Stomach (tissue), 9 donors: ENCODE measurements around the gene C1QBP. TPM values are rescaled to one million over a fixed set of nuclear protein-coding genes. Genes with fewer than 3 reads are reported as not detected.

ENCODE experiments used
- DNase-seq, 2 donors: peaks; one replicate each; pipeline versions ENCODE4 v3.0.0 to v3.0.0-alpha.2; 2013 to 2019
- H3K27ac ChIP-seq, 5 donors: fragments of 200-600 bp in 4 of 5; sonication (generic) in 4 of 5; one replicate each; pipeline ENCODE4 v1.5.1; 2013 to 2019; ENCODE audit warnings: mild to moderate bottlenecking in 1 of 5, moderate library complexity in 1 of 5
- H3K27me3 ChIP-seq, 3 donors: fragments of 200-600 bp; sonication (generic); one replicate each; pipeline ENCODE4 v1.5.1; 2017 to 2019; ENCODE audit warnings: mixed run types in 1 of 3
- H3K36me3 ChIP-seq, 4 donors: fragments of 200-600 bp; sonication (generic); 1 replicate in 3 of 4; 2 replicates in 1 of 4; pipeline ENCODE4 v1.5.1; 2016 to 2019
- H3K4me1 ChIP-seq, 4 donors: fragments of 200-600 bp; sonication (generic); one replicate each; pipeline ENCODE4 v1.5.1; 2016 to 2019
- H3K4me3 ChIP-seq, 4 donors: fragments of 200-600 bp; sonication (generic) in 3 of 4; one replicate each; pipeline ENCODE4 v1.5.1; 2016 to 2019; ENCODE audit warnings: mild to moderate bottlenecking in 1 of 4
- H3K9me3 ChIP-seq, 4 donors: fragments of 200-600 bp; sonication (generic); one replicate each; pipeline ENCODE4 v1.5.1; 2016 to 2019
- CTCF ChIP-seq, 7 experiments: fragments of 450-650 bp in 4 of 7; fragments of 200-600 bp in 3 of 7; sonication (generic) in 3 of 7; IDR thresholded peaks; one replicate each; pipeline ENCODE4 v1.5.1; 2016 to 2019; ENCODE audit warnings: antibody characterized with exemption in 7 of 7, control low read depth in 2 of 7, mild to moderate bottlenecking in 1 of 7
- EP300 ChIP-seq: sonication (generic); formaldehyde crosslinking; IDR thresholded peaks from one replicate; pipeline ENCODE4 v1.6.1; 2017; ENCODE audit warnings: antibody characterized with exemption
- POLR2A ChIP-seq, 4 donors: fragments of 450-650 bp; IDR thresholded peaks; one replicate each; pipeline ENCODE4 v1.6.1; 2016; ENCODE audit warnings: antibody characterized with exemption in 4 of 4, control low read depth in 2 of 4, mild to moderate bottlenecking in 1 of 4, moderate library complexity in 1 of 4
- POLR2AphosphoS5 ChIP-seq, 3 donors: sonication (generic); formaldehyde crosslinking; IDR thresholded peaks; one replicate each; pipeline ENCODE4 v1.6.1; 2016; ENCODE audit warnings: antibody characterized with exemption in 3 of 3
- WGBS, 5 donors: extraction: QIAGEN DNeasy Blood & Tissue Kit in 3 of 5; methylation state at CpG; one replicate each; pipeline versions ENCODE4 v1.1.5 to v1.1.7; 2013 to 2018; 5-methylcytosine and 5-hydroxymethylcytosine counted together
- intact Hi-C: fragments of 100-400 bp; cut with DNase I; formaldehyde crosslinking; loops from one replicate; pipeline ENCODE4 v1.15.1; 2023; ENCODE audit warnings: low total_unique reads
- polyA plus RNA-seq, 3 donors: library from polyadenylated mRNA; stranded (reverse); fragments of 200-250 nt; gene quantifications; one replicate each; pipeline ENCODE4 v1.2.3, GENCODE V29; 2013
- total RNA-seq, 5 donors: library from RNA; depleted of rRNA; stranded (reverse); fragments of >200 nt; gene quantifications; one replicate each; pipeline versions ENCODE4 v1.1.0 to v1.2.3, GENCODE V29; 2014 to 2016
- donor health status: healthy with polysubstance abuse.
- donor health status: Bipolar disorder and iron deficiency.
- donor health status: healthy.

The C1QBP gene
- total and polyA plus RNA-seq, 8 donors, result 26.8 to 320 (median 95.4) TPM

GRCh38 chr17:5405400-5405799, 33.6 kb downstream of the C1QBP start:
- intact Hi-C loops, result no loop called here
- peaks cover 65 to 100% (median 100%) of the 10 kb centered on the region in 4 donors for H3K36me3 ChIP-seq
- no peaks in the 10 kb centered on the region for H3K27me3 ChIP-seq
- peak in 1 of 2 donors; percentile 10 for DNase-seq
- peaks cover 0 to 6% (median 0%) of the 10 kb centered on the region in 4 donors for H3K4me1 ChIP-seq
- H3K9me3 ChIP-seq, result no peaks in the 10 kb centered on the region
- TF ChIP-seq EP300 (no peak), POLR2A (IDR thresholded peaks at IDR 0.05) (no peak), POLR2AphosphoS5 (IDR thresholded peaks at IDR 0.05) (no peak), CTCF (IDR thresholded peaks at IDR 0.05) (no peak)
- 42 to 60% (median 50%) methylated on average over 4 of the region's 4 CpGs for WGBS, 5 donors
- no peak overlapping the region for H3K27ac ChIP-seq
- no peak overlapping the region for H3K4me3 ChIP-seq

- intact Hi-C loops, result no loop called here
- DNase-seq, result no peak
- peaks cover 46 to 100% (median 100%) of the 10 kb centered on the region in 4 donors for H3K36me3 ChIP-seq
- H3K27me3 ChIP-seq, result no peaks in the 10 kb centered on the region
- no peak overlapping the region for H3K4me3 ChIP-seq
- H3K27ac ChIP-seq, result no peak overlapping the region
- no peaks in the 10 kb centered on the region for H3K9me3 ChIP-seq
- H3K4me1 ChIP-seq, result no peaks in the 10 kb centered on the region
- WGBS, 5 donors, result 78 to 94% (median 81%) methylated on average over 6 of the region's 6 CpGs
- TF ChIP-seq POLR2AphosphoS5 (IDR thresholded peaks at IDR 0.05), result no peak
- TF ChIP-seq CTCF (IDR thresholded peaks at IDR 0.05), result no peak
- no peak for TF ChIP-seq EP300
- no peak for TF ChIP-seq POLR2A (IDR thresholded peaks at IDR 0.05)
Measured at GRCh38 chr17:5399767-5400166, 39.2 kb downstream of the C1QBP start.

GRCh38 chr17:5396612-5397011, 42.3 kb downstream of the C1QBP start:
- WGBS, 5 donors, result 85 to 95% (median 90%) methylated on average over 2 of the region's 2 CpGs
- H3K27me3 ChIP-seq, result no peaks in the 10 kb centered on the region
- DNase-seq, result no peak
- H3K4me1 ChIP-seq, result no peaks in the 10 kb centered on the region
- TF ChIP-seq EP300 (no peak), POLR2A (IDR thresholded peaks at IDR 0.05) (no peak), CTCF (IDR thresholded peaks at IDR 0.05) (no peak), POLR2AphosphoS5 (IDR thresholded peaks at IDR 0.05) (no peak)
- intact Hi-C loops, result no loop called here
- H3K36me3 ChIP-seq, result peaks cover 40 to 100% (median 100%) of the 10 kb centered on the region in 4 donors
- H3K27ac ChIP-seq, result no peak overlapping the region
- no peaks in the 10 kb centered on the region for H3K9me3 ChIP-seq
- no peak overlapping the region for H3K4me3 ChIP-seq

GRCh38 chr17:5391678-5392077, 47.3 kb downstream of the C1QBP start:
- peaks cover 72 to 100% (median 99%) of the 10 kb centered on the region in 4 donors for H3K36me3 ChIP-seq
- WGBS, 5 donors, result 53 to 79% (median 60%) methylated on average over 5 of the region's 5 CpGs
- no peak for TF ChIP-seq POLR2A (IDR thresholded peaks at IDR 0.05)
- TF ChIP-seq EP300, result no peak
- TF ChIP-seq CTCF (IDR thresholded peaks at IDR 0.05), result no peak
- TF ChIP-seq POLR2AphosphoS5 (IDR thresholded peaks at IDR 0.05), result no peak

More at GRCh38 chr17:5391678-5392077, 47.3 kb downstream of the C1QBP start:
- Histone ChIP-seq H3K4me1 (no peaks in the 10 kb centered on the region), H3K9me3 (no peaks in the 10 kb centered on the region), H3K27ac (no peak overlapping the region), H3K27me3 (no peaks in the 10 kb centered on the region), H3K4me3 (no peak overlapping the region)
- DNase-seq, result peak in 1 of 2 donors; percentile 40
- intact Hi-C loops, result no loop called here

Other genes starting within 250 kb of the C1QBP start
- gene ZNF594, start 247.3 kb downstream of the C1QBP start, total RNA-seq, result 10 to 100 TPM in 2 of 5 donors, 1 to 10 TPM in 3; 5.8 to 73.5 (median 10.0) TPM
- gene ZNF594, start 247.3 kb downstream of the C1QBP start, polyA plus RNA-seq, result 1 to 10 TPM in 1 of 3 donors, under 1 TPM in 1, not detected in 1; 0.56 to 1.1 TPM
- 1 to 10 TPM in 1 of 5 donors, under 1 TPM in 1, not detected in 3; 0.72 to 1.1 TPM for gene SCIMP, start 204.3 kb downstream of the C1QBP start, total RNA-seq
- 1 to 10 TPM in 1 of 3 donors, under 1 TPM in 1, not detected in 1; 0.62 to 2.1 TPM for gene SCIMP, start 204.3 kb downstream of the C1QBP start, polyA plus RNA-seq
- gene RABEP1, start 156.9 kb downstream of the C1QBP start, total RNA-seq, result 10 to 100 TPM; 14.0 to 89.7 (median 44.9) TPM
- gene RABEP1, start 156.9 kb downstream of the C1QBP start, polyA plus RNA-seq, result 10 to 100 TPM; 12.1 to 15.5 (median 15.3) TPM
- gene NUP88, start 19.5 kb downstream of the C1QBP start, total RNA-seq, result 100 to 1,000 TPM in 2 of 5 donors, 10 to 100 TPM in 3; 29.8 to 185 (median 98.8) TPM
- 10 to 100 TPM; 58.2 to 92.9 (median 60.3) TPM for gene NUP88, start 19.5 kb downstream of the C1QBP start, polyA plus RNA-seq
- 10 to 100 TPM in 4 of 5 donors, 1 to 10 TPM in 1; 8.1 to 81.1 (median 61.2) TPM for gene RPAIN, start 19.0 kb downstream of the C1QBP start, total RNA-seq
- gene RPAIN, start 19.0 kb downstream of the C1QBP start, polyA plus RNA-seq, result 10 to 100 TPM; 32.2 to 35.1 (median 34.7) TPM
- 10 to 100 TPM in 3 of 5 donors, 1 to 10 TPM in 1, under 1 TPM in 1; 0.58 to 13.3 (median 12.1) TPM for gene DHX33, start 29.8 kb upstream of the C1QBP start, total RNA-seq
- 1 to 10 TPM; 3.5 to 4.4 (median 4.2) TPM for gene DHX33, start 29.8 kb upstream of the C1QBP start, polyA plus RNA-seq
- gene DERL2, start 47.0 kb upstream of the C1QBP start, total RNA-seq, result 10 to 100 TPM in 3 of 5 donors, 1 to 10 TPM in 2; 5.8 to 61.8 (median 43.9) TPM
- gene DERL2, start 47.0 kb upstream of the C1QBP start, polyA plus RNA-seq, result 10 to 100 TPM; 25.4 to 65.4 (median 43.5) TPM
- 10 to 100 TPM in 4 of 5 donors, not detected in 1; 13.6 to 43.3 (median 17.2) TPM for gene MIS12, start 47.4 kb upstream of the C1QBP start, total RNA-seq
- 10 to 100 TPM in 1 of 3 donors, 1 to 10 TPM in 2; 7.5 to 10.9 (median 8.5) TPM for gene MIS12, start 47.4 kb upstream of the C1QBP start, polyA plus RNA-seq
- 10 to 100 TPM; 17.8 to 83.7 (median 38.4) TPM for gene NLRP1, start 145.4 kb upstream of the C1QBP start, total RNA-seq
- 10 to 100 TPM in 2 of 3 donors, 1 to 10 TPM in 1; 9.0 to 14.2 (median 11.1) TPM for gene NLRP1, start 145.4 kb upstream of the C1QBP start, polyA plus RNA-seq